ENCODE results near the gene SEL1L3. TPM values are rescaled to one million over a fixed set of nuclear protein-coding genes. Genes with fewer than 3 reads are reported as not detected.

The SEL1L3 gene
- total and polyA plus RNA-seq, 9 of the 15 experiments (the other 6 are each of a cell fraction or from before 2014, with no cell fraction given), result 10.0 to 44.3 (median 21.6) TPM

DNA sequence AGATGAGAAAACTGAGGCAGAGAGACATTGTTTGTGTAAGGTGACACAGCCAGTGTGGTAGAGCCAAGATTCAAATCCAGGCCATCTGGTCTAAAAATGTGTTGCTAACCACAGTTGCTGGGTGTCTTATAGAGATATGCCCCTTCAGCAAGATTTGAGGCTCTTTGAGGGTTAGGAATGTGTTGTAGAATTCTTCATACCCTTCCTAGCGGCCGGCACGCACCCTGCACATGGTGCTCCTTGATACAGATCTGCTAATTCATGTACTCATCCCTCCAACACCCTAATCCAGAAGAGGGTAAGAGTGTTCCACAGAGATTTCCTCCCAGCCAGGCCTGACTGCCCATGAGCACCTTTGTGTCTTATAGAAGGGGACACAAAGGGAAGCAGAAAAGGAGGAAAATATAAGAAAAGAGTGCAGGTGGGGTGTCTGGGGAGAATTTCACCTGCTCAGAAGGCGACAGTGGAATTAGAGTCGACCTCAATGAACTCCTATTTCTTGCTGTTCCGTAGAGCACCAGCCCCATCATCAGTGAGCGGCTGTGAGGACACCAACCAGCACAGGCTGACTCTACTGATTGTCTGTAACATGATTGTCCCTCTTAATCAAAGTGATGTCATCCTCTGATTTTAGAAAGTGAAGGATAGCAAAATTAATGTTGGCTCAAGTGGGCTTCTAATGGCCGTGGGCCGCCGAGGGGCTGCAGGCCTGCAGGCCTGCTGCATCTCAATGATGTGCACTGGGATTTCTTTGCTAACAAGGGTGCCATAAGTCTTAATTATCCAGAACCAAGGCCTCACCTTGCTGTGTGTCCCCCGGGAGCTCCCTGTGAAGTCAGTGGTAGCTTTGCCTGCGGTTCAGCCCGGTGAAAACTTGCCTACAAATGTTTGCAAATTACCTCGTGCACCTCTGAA is 27.1 kb upstream of the SEL1L3 start (continued):
- TF ChIP-seq HMGXB4 (CRISPR knock-in tag; IDR thresholded peaks at IDR 0.05), result no peak

- H3K27me3 ChIP-seq (ENCODE audit: control insufficient read depth in 2 of 2, insufficient read depth in 2 of 2, low read length in 2 of 2), result peaks cover 33 to 34% of the 10 kb centered on the region in 2 experiments
- DNase-seq (ENCODE audit: extremely low read depth in 1 of 4, low spot score in 3 of 4) (no peak), FAIRE-seq (no peak), ATAC-seq (no peak)
- H3K4me3 ChIP-seq, result no peak overlapping the region
- BruUV-seq (replicated peaks), result no TSS peak
- in situ Hi-C loops (cut with MboI) (no loop called here), intact Hi-C loops (cut with micrococcal nuclease) (no loop called here)
- H3K79me2 ChIP-seq (ENCODE audit: control insufficient read depth, insufficient read depth, low read length), result no peaks in the 10 kb centered on the region
- no peaks in the 10 kb centered on the region for H3K9me1 ChIP-seq (ENCODE audit: control insufficient read depth, insufficient read depth, low read length)
- POLR2A ChIA-PET, result interaction anchor here (0.9 kb wide), 1 partner anchor 15 kb away, joined by 3 read pairs; no protein-coding TSS in a partner anchor
- no peaks in the 10 kb centered on the region for H3K9me3 ChIP-seq (replicated peaks; ENCODE audit: control insufficient read depth, insufficient read depth, low read depth, low read length)
- H3K9ac ChIP-seq (ENCODE audit: insufficient read depth in 1 of 2, low read depth in 2 of 2, low read length in 2 of 2), result no peak overlapping the region
- H3K27ac ChIP-seq (ENCODE audit: extremely low read depth, low read depth, low read length), result no peak overlapping the region
- H3K36me3 ChIP-seq (ENCODE audit: control insufficient read depth, insufficient read depth, low read length), result no peaks in the 10 kb centered on the region
- CTCF ChIA-PET (ENCODE audit: low intra/inter-chr PET ratio), result no interaction called here
- H3K4me2 ChIP-seq (ENCODE audit: insufficient read depth, low read length), result no peak overlapping the region
- no peaks in the 10 kb centered on the region for H3K4me1 ChIP-seq (replicated peaks in 1 of 2; ENCODE audit: control insufficient read depth in 2 of 2, insufficient read depth in 2 of 2, low read length in 2 of 2)
- no peak overlapping the region for H2AFZ ChIP-seq (ENCODE audit: low read depth, low read length)
- no peaks in the 10 kb centered on the region for H4K20me1 ChIP-seq (replicated peaks; ENCODE audit: control insufficient read depth, insufficient read depth, low read length)
- TF ChIP-seq MCM2 (IDR thresholded peaks at IDR 0.05; ENCODE audit: low read depth) (no peak), ZBTB40 (IDR thresholded peaks at IDR 0.05) (no peak), ZBTB40 (CRISPR knock-in tag; IDR thresholded peaks at IDR 0.05) (no peak), ZBTB2 (IDR thresholded peaks at IDR 0.05) (no peak), ZNF778 (CRISPR knock-in tag; IDR thresholded peaks at IDR 0.05) (no peak), ZNF134 (CRISPR knock-in tag; conservative IDR thresholded peaks at IDR 0.05) (no peak)
Measured at GRCh38 chr4:25888781-25889180, 26.0 kb upstream of the SEL1L3 start.
